Smooth muscle cell (in vitro differentiated cells): ENCODE results near the gene TRPM6. TPM values are rescaled to one million over a fixed set of nuclear protein-coding genes. Genes with fewer than 3 reads are reported as not detected.
A peak's percentile ranks its signal among the peaks of the same experiment; 100 is the strongest.

Experiments
- DNase-seq: peaks from one replicate; lab custom pipeline; 2025; ENCODE audit not compliant: unreplicated experiment; lab: John Stamatoyannopoulos, UW
- H2AFZ ChIP-seq: fragments of 200-600 bp; sonication (generic); 2 replicates; pipeline ENCODE4 v1.6.0; 2016; ENCODE audit warnings: antibody characterized with exemption, low read depth, mild to moderate bottlenecking
- H3F3A ChIP-seq: fragments of 200-600 bp; sonication (generic); 2 replicates; pipeline ENCODE4 v1.6.0; 2017; ENCODE audit warnings: antibody characterized with exemption, low read depth
- H3K27ac ChIP-seq: fragments of 200-600 bp; sonication (generic); 2 replicates; pipeline ENCODE4 v1.5.1; 2016; ENCODE audit warnings: low read depth, mild to moderate bottlenecking
- H3K27me3 ChIP-seq: fragments of 200-600 bp; sonication (generic); 2 replicates; pipeline ENCODE4 v1.6.1; 2016; ENCODE audit warnings: low read depth, mild to moderate bottlenecking
- H3K36me3 ChIP-seq: fragments of 200-600 bp; sonication (generic); 2 replicates; pipeline ENCODE4 v1.5.1; 2016; ENCODE audit warnings: low read depth
- H3K4me1 ChIP-seq: fragments of 200-600 bp; sonication (generic); 2 replicates; pipeline ENCODE4 v1.5.1; 2016; ENCODE audit warnings: low read depth
- H3K4me2 ChIP-seq: fragments of 200-600 bp; sonication (generic); 2 replicates; pipeline ENCODE4 v1.6.0; 2016; ENCODE audit warnings: mild to moderate bottlenecking
- H3K4me3 ChIP-seq: fragments of 200-600 bp; sonication (generic); 2 replicates; pipeline ENCODE4 v1.5.1; 2016; ENCODE audit warnings: mild to moderate bottlenecking
- H3K79me2 ChIP-seq: fragments of 200-600 bp; sonication (generic); 2 replicates; pipeline ENCODE4 v1.6.0; 2016; ENCODE audit warnings: low read depth, mild to moderate bottlenecking
- H3K9ac ChIP-seq: fragments of 200-600 bp; sonication (generic); 2 replicates; pipeline ENCODE4 v1.6.0; 2016; ENCODE audit warnings: low read depth
- H3K9me3 ChIP-seq: fragments of 200-600 bp; sonication (generic); replicated peaks from 2 replicates; pipeline ENCODE4 v1.5.1; 2016; ENCODE audit warnings: low read depth
- H4K20me1 ChIP-seq: fragments of 200-600 bp; sonication (generic); 2 replicates; pipeline ENCODE4 v1.6.0; 2016; ENCODE audit warnings: low read depth
- CTCF ChIP-seq: fragments of 200-600 bp; sonication (generic); IDR thresholded peaks from 2 replicates; pipeline ENCODE4 v1.5.1; 2017; ENCODE audit warnings: borderline replicate concordance, mild to moderate bottlenecking, antibody characterized with exemption; ENCODE audit not compliant: insufficient read depth, poor library complexity, severe bottlenecking
- WGBS: methylation state at CpG from one replicate; pipeline ENCODE4 v1.1.7; 2016; ENCODE audit warnings: low lambda C conversion rate; 5-methylcytosine and 5-hydroxymethylcytosine counted together
- polyA plus RNA-seq: library from polyadenylated mRNA; unstranded; fragments of >200 nt; fragmentation: Nextera tagmentation; extraction: Ambion mirVana; gene quantifications from 2 replicates; pipeline ENCODE4 v1.2.1, GENCODE V29; 2016
- total RNA-seq: library from RNA; depleted of rRNA; stranded (reverse); fragments of >200 nt; gene quantifications from 2 replicates; pipeline ENCODE4 v1.2.3, GENCODE V29; 2014

Gene TRPM6
- total and polyA plus RNA-seq, 2 experiments from 2014 or later: 0.04 TPM; not detected in 1

GRCh38 chr9:74784506-74784905 lies 103.2 kb downstream of the TRPM6 start:
- H2AFZ ChIP-seq: no peak overlapping the region
- no peak overlapping the region for H3K27ac ChIP-seq
- no peaks in the 10 kb centered on the region for H3K36me3 ChIP-seq
- DNase-seq: no peak
- H3K4me3 ChIP-seq: no peak overlapping the region
- no peaks in the 10 kb centered on the region for H3K4me1 ChIP-seq
- H4K20me1 ChIP-seq: no peaks in the 10 kb centered on the region
- H3K79me2 ChIP-seq: no peaks in the 10 kb centered on the region
- no peaks in the 10 kb centered on the region for H3K9me3 ChIP-seq
- H3K9ac ChIP-seq: no peak overlapping the region
- H3F3A ChIP-seq: no peaks in the 10 kb centered on the region
- TF ChIP-seq CTCF: no peak
- H3K27me3 ChIP-seq: no peaks in the 10 kb centered on the region
- 90% methylated on average over 5 of the region's 5 CpGs for WGBS
- no peak overlapping the region for H3K4me2 ChIP-seq

GRCh38 chr9:74783408-74783807 lies 104.3 kb downstream of the TRPM6 start:
- no peak overlapping the region for H3K4me2 ChIP-seq
- no peaks in the 10 kb centered on the region for H3K4me1 ChIP-seq
- no peak for TF ChIP-seq CTCF
- no peak overlapping the region for H3K27ac ChIP-seq
- WGBS: 39% methylated on average over 2 of the region's 2 CpGs
- no peaks in the 10 kb centered on the region for H3K9me3 ChIP-seq
- no peaks in the 10 kb centered on the region for H3K36me3 ChIP-seq
- no peaks in the 10 kb centered on the region for H4K20me1 ChIP-seq
- H3K9ac ChIP-seq: no peak overlapping the region
- H2AFZ ChIP-seq: no peak overlapping the region
- no peaks in the 10 kb centered on the region for H3K27me3 ChIP-seq
- H3K79me2 ChIP-seq: no peaks in the 10 kb centered on the region
- DNase-seq: no peak
- no peaks in the 10 kb centered on the region for H3F3A ChIP-seq
- H3K4me3 ChIP-seq: no peak overlapping the region

DNA sequence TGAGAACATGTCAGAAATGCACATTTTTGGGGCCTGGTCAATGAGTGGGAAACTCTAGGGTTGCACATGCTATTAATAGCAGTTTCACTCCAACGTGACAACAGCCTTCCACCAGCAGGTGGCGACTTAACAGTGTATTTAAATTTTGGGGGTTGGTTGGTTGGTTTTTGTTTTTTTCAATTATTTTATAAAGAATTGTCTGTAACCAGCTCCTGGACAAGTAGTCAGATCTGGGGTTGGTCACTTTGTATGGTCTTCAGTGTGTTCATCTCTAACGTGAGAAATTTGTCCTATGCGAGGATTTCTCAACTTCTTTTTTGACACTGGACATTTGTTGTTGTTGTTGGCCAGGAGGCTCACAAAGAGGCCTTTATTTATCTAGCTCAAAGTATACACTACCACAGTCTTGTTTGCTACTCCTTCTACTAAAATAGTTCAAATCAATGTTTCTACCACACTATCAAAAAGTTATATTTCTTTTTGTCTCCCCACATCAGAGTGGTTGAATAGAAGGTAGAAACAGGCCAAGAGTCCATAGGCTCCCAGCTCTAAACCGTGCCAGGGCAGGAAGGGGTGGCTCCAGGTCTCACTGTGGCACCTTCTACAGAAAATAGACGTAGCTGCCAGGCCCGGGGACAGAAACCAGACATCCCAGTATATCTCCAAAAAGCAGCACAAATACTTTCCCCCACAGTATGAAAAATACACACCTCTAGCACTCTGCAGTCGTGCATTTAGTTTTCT lies 110.4 kb downstream of the TRPM6 start:
- DNase-seq: peak; percentile 6
- Histone ChIP-seq H3K27me3 (no peaks in the 10 kb centered on the region), H3K27ac (no peak overlapping the region), H3K4me1 (no peaks in the 10 kb centered on the region), H3F3A (no peaks in the 10 kb centered on the region), H3K4me2 (no peak overlapping the region), H3K9me3 (no peaks in the 10 kb centered on the region), H2AFZ (no peak overlapping the region), H3K79me2 (no peaks in the 10 kb centered on the region), H4K20me1 (no peaks in the 10 kb centered on the region), H3K36me3 (no peaks in the 10 kb centered on the region), H3K9ac (no peak overlapping the region), H3K4me3 (no peak overlapping the region)
- 54% methylated on average over 8 of the region's 8 CpGs for WGBS
- TF ChIP-seq CTCF: peak; percentile 82

- no peak overlapping the region for H3K9ac ChIP-seq
- no peak for TF ChIP-seq CTCF
- no peaks in the 10 kb centered on the region for H3F3A ChIP-seq
- no peak overlapping the region for H3K27ac ChIP-seq
- H3K9me3 ChIP-seq: no peaks in the 10 kb centered on the region
- H3K36me3 ChIP-seq: no peaks in the 10 kb centered on the region
- H4K20me1 ChIP-seq: no peaks in the 10 kb centered on the region
- H3K27me3 ChIP-seq: no peaks in the 10 kb centered on the region
- no peaks in the 10 kb centered on the region for H3K4me1 ChIP-seq
- H3K4me2 ChIP-seq: no peak overlapping the region
- H2AFZ ChIP-seq: no peak overlapping the region
- 76% methylated on average over 5 of the region's 5 CpGs for WGBS
- no peak overlapping the region for H3K4me3 ChIP-seq
- no peak for DNase-seq
- H3K79me2 ChIP-seq: no peaks in the 10 kb centered on the region
Observed at GRCh38 chr9:74775396-74775795, 112.3 kb downstream of the TRPM6 start.
